ENCODE data around the gene PDLIM3.
"Not testable (repeated sequence)": the region's sequence is repeated elsewhere in the genome, so short reads cannot be mapped to it uniquely, and the experiment has no call there.

Gene PDLIM3

GRCh38 chr4:185534866-185535611 lies at the start of gene PDLIM3:
Gene PDLIM3, minus strand, starts transcription at chr4:185535507. Its CDS starts 73 bp downstream, at chr4:185535434.
- DNase-seq = peak; percentile 21 to 32

DNA sequence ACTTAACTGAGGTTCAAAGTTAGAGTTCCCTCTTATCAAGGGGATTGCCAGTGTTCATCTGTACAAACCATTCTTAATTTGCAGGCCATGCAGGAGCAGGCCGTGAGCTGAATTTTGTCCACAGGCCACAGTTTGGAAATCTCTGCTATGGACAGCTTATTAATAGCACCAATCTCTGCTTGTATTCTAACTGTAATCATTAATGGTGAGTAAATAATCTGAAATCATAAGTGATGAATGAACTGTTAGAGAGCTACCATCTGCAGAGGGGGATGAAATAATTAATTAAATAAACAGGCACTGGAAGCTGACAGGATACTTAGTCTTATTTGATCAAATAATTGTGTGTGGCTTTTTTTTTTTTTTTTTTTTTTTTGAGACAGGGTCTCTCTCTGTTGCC lies 48.5 kb upstream of the PDLIM3 start:
- no peak for DNase-seq

DNA sequence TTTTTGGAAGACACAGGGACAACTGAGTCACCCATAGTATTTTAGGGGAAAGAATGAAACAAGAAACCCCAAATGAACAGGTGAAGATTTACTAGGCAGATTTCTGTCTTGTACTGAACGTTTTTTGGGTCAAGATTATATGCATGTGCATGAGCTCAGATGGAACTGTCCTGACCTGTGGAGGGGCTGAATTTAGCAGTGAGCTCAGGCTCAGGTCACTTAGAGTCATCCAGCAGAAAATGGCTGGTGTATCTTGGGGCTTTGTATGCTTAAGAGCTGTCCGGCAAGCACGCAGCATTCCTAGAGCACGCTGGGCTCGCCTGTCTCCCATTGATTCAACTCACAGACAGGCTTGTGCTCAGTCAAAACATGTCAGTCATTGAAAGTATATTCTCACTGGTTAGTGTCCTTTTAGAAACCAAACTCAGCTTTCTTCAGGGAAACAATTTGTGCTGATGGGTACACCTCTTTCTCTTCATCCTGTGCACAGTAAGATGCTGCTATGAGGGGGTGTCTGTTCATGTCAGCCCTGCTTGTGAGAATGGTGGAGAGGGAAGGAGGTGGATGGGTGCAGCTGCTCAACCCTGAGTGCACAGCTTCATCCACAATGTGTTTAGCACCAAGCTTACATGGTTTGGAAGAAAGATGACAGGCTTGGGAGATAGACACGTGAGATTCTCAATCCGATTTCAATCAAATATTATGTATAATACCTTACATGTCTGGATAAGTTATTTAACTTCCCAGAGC lies 47.5 kb upstream of the PDLIM3 start:
- no peak for DNase-seq

GRCh38 chr4:185580699-185581098 lies 45.4 kb upstream of the PDLIM3 start:
- no peak for DNase-seq

- DNase-seq = no peak
Measured at GRCh38 chr4:185578284-185578683, 43.0 kb upstream of the PDLIM3 start.

- DNase-seq = no peak
Measured at GRCh38 chr4:185576962-185577950, 41.9 kb upstream of the PDLIM3 start.

GRCh38 chr4:185576314-185576961 lies 41.1 kb upstream of the PDLIM3 start:
- no peak for DNase-seq

DNA sequence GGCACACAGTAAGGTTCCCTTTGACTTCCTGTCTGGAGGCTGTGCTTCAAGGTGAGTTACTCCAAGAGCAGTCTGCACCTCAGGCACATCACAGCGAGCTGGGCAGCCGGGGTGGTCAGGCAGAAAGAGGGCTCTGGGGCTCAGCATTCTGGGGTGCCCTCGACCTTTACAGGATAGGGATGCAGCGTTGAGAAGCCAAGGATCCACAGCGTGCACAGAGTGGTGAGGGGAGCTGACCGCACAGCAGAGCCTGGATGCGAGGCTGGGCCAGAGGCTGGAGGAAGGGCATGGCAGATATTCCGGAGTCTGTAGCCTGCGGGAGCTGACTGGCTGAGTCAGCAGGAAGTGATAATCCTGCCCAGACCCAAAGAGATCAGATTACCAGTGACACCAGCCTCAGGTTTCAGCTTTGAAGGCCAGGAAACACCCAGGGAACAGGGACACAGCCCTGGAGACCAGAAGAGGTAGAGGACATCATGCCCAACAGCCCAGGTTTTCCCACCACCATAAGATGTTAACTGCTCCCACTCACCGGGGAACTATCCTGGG lies 38.4 kb upstream of the PDLIM3 start:
- DNase-seq = no peak

- DNase-seq = no peak
Measured at GRCh38 chr4:185570727-185571126, 35.4 kb upstream of the PDLIM3 start.

GRCh38 chr4:185567381-185568376 lies 32.4 kb upstream of the PDLIM3 start:
- DNase-seq = no peak

GRCh38 chr4:185566972-185567371 lies 31.7 kb upstream of the PDLIM3 start:
- DNase-seq = no peak

DNA sequence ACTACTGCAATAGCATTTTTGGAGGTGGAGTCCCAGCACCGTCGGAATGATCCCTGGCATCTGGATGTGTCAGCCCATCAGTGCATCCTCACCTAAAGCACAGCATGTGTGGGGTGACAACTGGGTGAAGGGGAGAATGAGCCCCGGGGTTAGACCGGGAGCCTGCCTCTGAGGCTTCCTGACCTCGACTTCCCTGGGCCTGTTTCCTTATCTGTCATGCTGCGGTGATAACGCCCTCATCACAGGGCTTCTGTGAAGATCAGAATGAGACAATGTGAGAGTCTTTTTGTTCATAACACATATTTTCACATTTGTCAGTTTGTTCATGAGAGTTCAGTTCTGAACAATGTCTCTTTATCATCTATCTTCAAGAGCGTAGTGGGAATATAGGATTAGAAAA lies 31.1 kb upstream of the PDLIM3 start:
- peak; percentile 20 to 33 for DNase-seq

GRCh38 chr4:185565696-185566095 lies 30.4 kb upstream of the PDLIM3 start:
- no peak for DNase-seq

DNA sequence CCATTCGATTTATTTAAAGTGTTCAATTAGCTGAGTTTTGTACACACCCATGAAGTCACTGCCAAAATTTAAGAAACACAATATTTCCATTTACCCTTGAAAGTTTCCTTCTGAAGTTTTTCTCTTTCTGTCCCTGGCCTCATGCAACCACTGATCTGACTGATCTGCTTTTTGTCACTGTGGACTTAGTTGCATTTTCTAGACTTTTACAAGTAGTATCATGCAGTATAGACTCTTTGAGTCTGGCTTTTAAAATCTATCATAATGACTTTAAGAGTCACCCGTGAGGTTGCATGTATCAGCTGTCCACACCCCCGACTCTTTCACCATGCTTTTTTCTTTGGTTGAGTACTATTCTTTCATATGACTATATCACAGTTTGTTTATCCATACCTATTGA lies 29.0 kb upstream of the PDLIM3 start:
- DNase-seq = no peak

- DNase-seq = no peak
Measured at GRCh38 chr4:185562531-185562930, 27.2 kb upstream of the PDLIM3 start.

- no peak for DNase-seq
Measured at GRCh38 chr4:185560316-185560715, 25.0 kb upstream of the PDLIM3 start.

- DNase-seq = no peak
Measured at GRCh38 chr4:185559915-185560281, 24.6 kb upstream of the PDLIM3 start.

GRCh38 chr4:185559251-185559914 lies 24.1 kb upstream of the PDLIM3 start:
- DNase-seq = not testable (repeated sequence)

DNA sequence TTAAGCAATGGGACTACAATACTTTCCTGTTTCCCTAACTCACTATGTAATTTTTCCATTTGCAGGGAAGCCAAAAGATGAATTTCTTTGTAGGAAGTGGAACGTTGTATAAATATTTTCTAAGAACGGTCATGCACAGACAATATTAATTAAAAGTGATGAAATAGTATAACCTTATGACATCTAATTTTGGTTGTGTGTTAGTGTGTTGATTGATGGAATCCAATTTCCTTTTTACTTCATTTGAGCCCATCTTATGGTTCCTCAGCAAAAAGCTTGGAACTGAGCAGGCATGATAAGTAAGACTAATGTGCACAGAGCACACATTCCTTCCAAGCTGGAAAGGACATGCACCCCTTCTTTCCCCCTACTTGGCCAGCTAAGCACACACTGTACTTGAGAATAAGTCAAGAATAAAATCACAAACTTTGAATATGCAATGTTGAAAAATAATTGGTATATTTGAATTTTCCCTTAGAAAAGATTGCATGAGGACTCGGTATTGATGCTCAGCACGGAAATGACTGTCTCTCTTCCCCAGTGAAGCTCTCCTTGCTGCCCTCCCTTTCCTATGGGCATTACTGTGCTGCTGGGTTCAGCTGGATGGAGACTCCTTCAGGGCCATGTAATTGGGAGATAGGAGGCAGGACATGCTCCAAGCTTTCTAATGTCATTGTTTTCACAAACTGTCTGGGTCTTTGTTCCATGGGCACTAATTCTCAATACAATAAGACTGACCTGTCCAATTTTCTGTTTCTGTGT lies 19.2 kb upstream of the PDLIM3 start:
- no peak for DNase-seq

DNA sequence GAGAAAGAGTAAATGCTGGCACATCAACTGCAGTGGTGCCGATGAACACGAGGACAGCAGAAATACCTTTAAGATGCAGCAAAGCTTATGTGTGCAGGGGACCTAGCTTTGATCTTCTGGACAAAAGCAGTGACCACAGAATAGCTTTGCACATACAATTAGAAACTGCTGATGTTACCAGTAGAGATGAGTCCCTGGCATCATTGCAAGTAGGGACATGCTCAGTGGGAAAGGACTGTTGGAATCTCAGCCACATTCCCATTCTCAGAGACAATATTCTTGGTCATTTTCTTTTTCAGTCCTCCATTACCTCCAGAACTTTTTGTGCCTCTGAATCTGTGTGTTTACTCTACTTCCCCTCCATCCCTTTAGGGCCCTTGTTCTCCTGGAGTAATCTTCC lies 16.9 kb upstream of the PDLIM3 start:
- DNase-seq = no peak

Data from activated T-cell treated with anti-CD3 and anti-CD28 coated beads, Interleukin-2, amount 50 U/mL, for 48 hours (primary cell).